ENCODE data around the gene FBXO38.
A peak's percentile ranks its signal among the peaks of the same experiment; 100 is the strongest.

Gene FBXO38

DNA sequence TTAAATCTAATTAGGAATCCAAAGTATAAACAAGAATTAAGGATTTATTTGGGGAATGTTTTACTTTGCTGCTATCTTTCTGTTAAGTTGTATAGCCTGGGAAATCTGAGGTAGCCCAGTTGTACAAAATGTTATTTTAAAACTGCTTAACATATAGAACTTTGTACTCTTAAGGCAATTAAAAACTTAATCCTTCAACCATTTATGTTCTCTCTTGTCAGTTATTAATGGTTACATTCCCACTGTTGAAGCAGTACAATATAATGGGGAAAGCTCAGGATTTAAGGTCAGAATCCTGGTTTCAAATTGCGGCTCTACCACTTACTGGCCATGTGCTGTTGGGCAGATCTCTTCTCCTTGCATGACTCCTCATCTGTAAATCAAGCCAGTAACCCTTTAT lies 32.7 kb downstream of the FBXO38 start:
- TF ChIP-seq, protein P1, sequence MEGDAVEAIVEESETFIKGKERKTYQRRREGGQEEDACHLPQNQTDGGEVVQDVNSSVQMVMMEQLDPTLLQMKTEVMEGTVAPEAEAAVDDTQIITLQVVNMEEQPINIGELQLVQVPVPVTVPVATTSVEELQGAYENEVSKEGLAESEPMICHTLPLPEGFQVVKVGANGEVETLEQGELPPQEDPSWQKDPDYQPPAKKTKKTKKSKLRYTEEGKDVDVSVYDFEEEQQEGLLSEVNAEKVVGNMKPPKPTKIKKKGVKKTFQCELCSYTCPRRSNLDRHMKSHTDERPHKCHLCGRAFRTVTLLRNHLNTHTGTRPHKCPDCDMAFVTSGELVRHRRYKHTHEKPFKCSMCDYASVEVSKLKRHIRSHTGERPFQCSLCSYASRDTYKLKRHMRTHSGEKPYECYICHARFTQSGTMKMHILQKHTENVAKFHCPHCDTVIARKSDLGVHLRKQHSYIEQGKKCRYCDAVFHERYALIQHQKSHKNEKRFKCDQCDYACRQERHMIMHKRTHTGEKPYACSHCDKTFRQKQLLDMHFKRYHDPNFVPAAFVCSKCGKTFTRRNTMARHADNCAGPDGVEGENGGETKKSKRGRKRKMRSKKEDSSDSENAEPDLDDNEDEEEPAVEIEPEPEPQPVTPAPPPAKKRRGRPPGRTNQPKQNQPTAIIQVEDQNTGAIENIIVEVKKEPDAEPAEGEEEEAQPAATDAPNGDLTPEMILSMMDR (IDR thresholded peaks at IDR 0.05; ENCODE audit: low read depth, low read length): no peak

DNA sequence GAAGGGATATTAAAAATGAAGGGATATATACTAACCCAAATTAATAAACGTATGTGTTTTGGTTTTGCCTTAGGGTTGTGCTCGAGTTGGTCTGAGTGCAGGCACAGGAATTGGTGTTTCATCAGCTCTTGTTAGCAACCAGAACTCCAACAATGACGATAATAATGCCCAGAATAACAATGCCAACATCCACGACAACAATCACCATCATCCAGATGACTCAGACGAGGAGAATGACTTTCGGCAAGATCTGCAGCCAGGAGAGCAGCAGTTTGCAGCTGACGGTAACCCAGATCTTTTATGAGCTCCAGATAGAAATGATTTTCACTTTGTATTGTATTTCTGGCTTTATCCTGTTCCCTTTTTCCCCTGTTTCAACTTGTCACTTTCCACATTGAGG lies 33.2 kb downstream of the FBXO38 start:
- no peak overlapping the region for H3K4me3 ChIP-seq (ENCODE audit: low read depth, low read length)
- TF ChIP-seq, protein P1 (IDR thresholded peaks at IDR 0.05; ENCODE audit: low read depth, low read length): no peak
- peak; percentile 75 for DNase-seq (ENCODE audit: low read depth, low spot score)
- in situ Hi-C loops (cut with HindIII; ENCODE audit: low sequenced_read_pairs): no loop called here

More for the DNA sequence above, 32.7 kb downstream of the FBXO38 start:
- DNase-seq (ENCODE audit: low read depth, low spot score): no peak
- in situ Hi-C loops (cut with HindIII; ENCODE audit: low sequenced_read_pairs): no loop called here
- no peak overlapping the region for H3K4me3 ChIP-seq (ENCODE audit: low read depth, low read length)

DNA sequence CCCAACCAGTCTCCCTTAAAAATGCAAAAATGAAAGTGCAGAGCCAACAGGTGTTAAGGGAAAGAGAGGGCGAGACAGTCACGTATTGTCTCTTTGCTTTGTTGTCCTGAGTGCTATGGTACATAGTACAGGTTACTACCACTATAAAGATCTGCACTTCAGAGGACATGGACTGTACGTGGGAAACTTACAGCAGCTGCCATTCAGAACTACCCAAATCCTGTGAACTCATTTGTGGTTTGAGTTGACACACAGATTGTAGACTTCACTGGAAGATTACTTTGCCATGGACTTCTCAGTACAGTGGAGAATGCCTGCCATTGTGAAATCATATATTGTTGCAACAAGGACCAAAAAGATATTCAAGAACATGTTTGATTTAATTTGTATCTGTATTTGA lies 34.8 kb downstream of the FBXO38 start:
- TF ChIP-seq, protein P1 (IDR thresholded peaks at IDR 0.05; ENCODE audit: low read depth, low read length): no peak
- no peak for DNase-seq (ENCODE audit: low read depth, low spot score)
- in situ Hi-C loops (cut with HindIII; ENCODE audit: low sequenced_read_pairs): no loop called here
- no peak overlapping the region for H3K4me3 ChIP-seq (ENCODE audit: low read depth, low read length)

DNA sequence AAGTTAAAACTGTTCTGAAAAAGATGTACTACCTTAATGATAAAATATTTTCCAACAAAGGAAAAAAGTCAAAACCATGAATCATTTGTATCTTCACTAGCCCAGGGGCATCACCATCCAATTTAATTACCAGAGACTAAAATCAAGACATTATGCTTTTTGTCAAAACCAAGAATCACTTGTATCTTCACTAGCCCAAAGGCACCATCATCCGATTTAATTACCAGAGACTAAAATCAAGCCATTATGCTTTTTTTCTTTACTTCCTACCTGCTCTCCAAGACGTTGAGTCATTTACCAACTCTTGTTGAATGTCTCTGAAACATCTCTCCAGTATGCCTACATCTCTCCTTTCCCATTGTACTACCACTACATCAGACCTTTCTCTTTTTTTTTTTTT lies 37.9 kb downstream of the FBXO38 start:
- no peak for DNase-seq (ENCODE audit: low read depth, low spot score)
- H3K4me3 ChIP-seq (ENCODE audit: low read depth, low read length): no peak overlapping the region
- in situ Hi-C loops (cut with HindIII; ENCODE audit: low sequenced_read_pairs): no loop called here
- TF ChIP-seq, protein P1 (IDR thresholded peaks at IDR 0.05; ENCODE audit: low read depth, low read length): no peak

DNA sequence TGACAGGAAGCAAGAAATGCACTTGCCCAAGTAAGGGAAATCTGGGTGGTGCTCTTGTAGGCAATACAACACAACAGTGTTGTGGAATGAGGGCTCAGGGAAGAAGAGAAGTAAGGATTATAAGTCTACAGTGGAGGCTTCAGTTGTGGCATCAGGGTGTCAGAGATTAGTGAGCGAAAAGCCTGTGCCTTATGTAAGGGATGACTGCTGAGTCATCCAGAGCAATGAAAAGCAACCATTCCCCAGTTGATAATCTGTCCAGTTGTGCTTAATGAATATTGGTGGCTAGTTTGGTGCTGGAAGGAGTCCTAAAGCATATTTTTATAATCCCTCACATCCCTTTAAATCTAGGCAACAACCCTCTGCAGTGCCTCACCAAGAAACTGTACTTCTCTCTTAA lies 42.0 kb downstream of the FBXO38 start:
- TF ChIP-seq, protein P1 (IDR thresholded peaks at IDR 0.05; ENCODE audit: low read depth, low read length): no peak
- in situ Hi-C loops (cut with HindIII; ENCODE audit: low sequenced_read_pairs): no loop called here
- no peak overlapping the region for H3K4me3 ChIP-seq (ENCODE audit: low read depth, low read length)
- DNase-seq (ENCODE audit: low read depth, low spot score): no peak

DNA sequence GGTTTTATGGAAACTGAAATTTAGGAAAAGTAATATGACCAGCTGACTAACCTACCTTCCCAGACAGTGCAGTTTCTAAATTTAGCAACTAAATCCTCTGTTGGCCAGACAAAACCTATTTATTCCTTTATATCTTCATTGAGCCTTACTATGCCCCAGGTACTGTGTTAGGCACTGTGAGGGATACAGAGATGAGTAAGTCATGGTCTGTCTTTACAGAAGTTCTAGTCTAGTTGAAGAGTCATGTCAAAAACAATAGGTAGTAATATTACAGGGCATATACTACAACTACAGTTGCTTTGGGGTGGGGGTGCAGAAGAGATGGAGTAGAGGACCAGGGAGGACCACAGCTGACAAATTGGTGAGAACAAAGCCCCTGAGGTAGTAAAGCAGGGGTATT lies 42.8 kb downstream of the FBXO38 start:
- TF ChIP-seq, protein P1 (IDR thresholded peaks at IDR 0.05; ENCODE audit: low read depth, low read length): no peak
- no peak overlapping the region for H3K4me3 ChIP-seq (ENCODE audit: low read depth, low read length)
- DNase-seq (ENCODE audit: low read depth, low spot score): no peak
- in situ Hi-C loops (cut with HindIII; ENCODE audit: low sequenced_read_pairs): no loop called here
